Psoas muscle (tissue), 8 donors: ENCODE results near the gene SLC9B1. TPM values are rescaled to one million over a fixed set of nuclear protein-coding genes. Genes with fewer than 3 reads are reported as not detected.

ENCODE experiments used
- ATAC-seq, 4 donors: fragments of 200-7000 bp; cut with Tn5 transposase; one replicate each; pipeline ENCODE4 v1.9.1; 2020; ENCODE audit warnings: moderate library complexity in 3 of 4, mild to moderate bottlenecking in 2 of 4
- DNase-seq, 2 donors: peaks; one replicate each; pipeline ENCODE4 v3.0.0-alpha.2; 2020
- H3K27ac ChIP-seq: fragments of 200-600 bp; one replicate; pipeline ENCODE4 v1.8.0; 2022
- H3K27me3 ChIP-seq, 3 donors: fragments of 200-600 bp in 1 of 3; one replicate each; pipeline versions ENCODE4 v1.6.1 to v1.8.0; 2013 to 2022; ENCODE audit warnings: low read length in 2 of 3, mild to moderate bottlenecking in 2 of 3, moderate library complexity in 1 of 3; ENCODE audit not compliant: insufficient read depth in 3 of 3
- H3K36me3 ChIP-seq, 2 donors: fragments of 200-600 bp in 1 of 2; one replicate each; pipeline versions ENCODE4 v1.6.1 to v1.8.0; 2013 to 2022; ENCODE audit warnings: low read depth in 1 of 2, mild to moderate bottlenecking in 1 of 2, moderate library complexity in 1 of 2; ENCODE audit not compliant: insufficient read depth in 1 of 2
- H3K4me1 ChIP-seq: fragments of 200-600 bp; one replicate; pipeline ENCODE4 v1.8.0; 2022
- H3K4me3 ChIP-seq: fragments of 200-600 bp; one replicate; pipeline ENCODE4 v1.8.0; 2022; ENCODE audit warnings: mild to moderate bottlenecking
- H3K9me3 ChIP-seq: fragments of 200-600 bp; one replicate; pipeline ENCODE4 v1.8.0; 2022
- WGBS, 3 donors: extraction: QIAGEN DNeasy Blood & Tissue Kit; methylation state at CpG; one replicate each; pipeline versions ENCODE4 v1.1.6 to v1.1.7; 2013; 5-methylcytosine and 5-hydroxymethylcytosine counted together
- intact Hi-C, 2 donors: fragments of 100-400 bp; cut with DNase I; formaldehyde crosslinking; loops; one replicate each; pipeline versions ENCODE4 v1.11.0 to v1.14.2; 2022
- polyA plus RNA-seq, 3 donors: library from polyadenylated mRNA; stranded (reverse); fragments of 200-250 nt; gene quantifications; one replicate each; pipeline ENCODE4 v1.2.3, GENCODE V29; 2013
- total RNA-seq, 4 donors: library from RNA; stranded (reverse); fragmentation: NEBNext Ultra II Directional in 2 of 4; extraction: Animal tissue kit (Norgen Biotek cat#: 25700) in 2 of 4; gene quantifications; one replicate each; pipeline versions ENCODE4 v1.2.1 to v1.2.4, GENCODE V29; 2021 to 2023
- TF ChIP-seq, protein P1 (sequence below): fragments of 200-600 bp; IDR thresholded peaks from one replicate; pipeline ENCODE4 v1.8.0; 2022; ENCODE audit warnings: antibody characterized with exemption
- donor health status: healthy with polysubstance abuse.
- donor health status: DM: no; HTN: no; CAD: no; lungs with moderate emphysema.
- donor health status: Bipolar disorder and iron deficiency.
- donor health status: healthy.
- donor health status: DM: yes; HTN: yes; CAD: no.
- donor health status: DM: no; HTN: no; CAD: no.
- donor health status: DM: no; HTN: no; CAD: no.
- donor health status: DM: yes; HTN: yes; CAD: no.

SLC9B1 gene
- total and polyA plus RNA-seq, 7 donors, result 0.06 to 1.6 (median 0.91) TPM; not detected in 3

DNA sequence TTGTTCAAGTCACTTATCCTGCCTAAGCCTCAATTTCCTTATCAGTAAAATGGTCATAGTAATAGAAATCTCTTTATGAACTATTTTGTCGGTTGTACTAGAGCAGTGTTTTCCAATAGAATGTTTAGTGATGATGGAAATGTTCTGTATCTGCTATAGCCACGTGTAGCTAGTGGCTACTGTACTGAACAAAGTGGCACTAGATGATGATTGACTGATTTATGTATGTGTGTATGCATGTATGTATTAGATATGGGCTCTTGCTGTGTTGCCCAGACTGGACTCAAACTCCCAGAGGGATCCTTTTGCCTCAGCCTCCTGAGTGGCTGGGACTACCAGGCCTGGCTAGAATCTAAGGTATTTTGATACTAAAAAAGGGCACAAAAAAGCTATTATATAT, 24.7 kb upstream of the SLC9B1 start:
- no peak for DNase-seq
- TF ChIP-seq, protein P1, sequence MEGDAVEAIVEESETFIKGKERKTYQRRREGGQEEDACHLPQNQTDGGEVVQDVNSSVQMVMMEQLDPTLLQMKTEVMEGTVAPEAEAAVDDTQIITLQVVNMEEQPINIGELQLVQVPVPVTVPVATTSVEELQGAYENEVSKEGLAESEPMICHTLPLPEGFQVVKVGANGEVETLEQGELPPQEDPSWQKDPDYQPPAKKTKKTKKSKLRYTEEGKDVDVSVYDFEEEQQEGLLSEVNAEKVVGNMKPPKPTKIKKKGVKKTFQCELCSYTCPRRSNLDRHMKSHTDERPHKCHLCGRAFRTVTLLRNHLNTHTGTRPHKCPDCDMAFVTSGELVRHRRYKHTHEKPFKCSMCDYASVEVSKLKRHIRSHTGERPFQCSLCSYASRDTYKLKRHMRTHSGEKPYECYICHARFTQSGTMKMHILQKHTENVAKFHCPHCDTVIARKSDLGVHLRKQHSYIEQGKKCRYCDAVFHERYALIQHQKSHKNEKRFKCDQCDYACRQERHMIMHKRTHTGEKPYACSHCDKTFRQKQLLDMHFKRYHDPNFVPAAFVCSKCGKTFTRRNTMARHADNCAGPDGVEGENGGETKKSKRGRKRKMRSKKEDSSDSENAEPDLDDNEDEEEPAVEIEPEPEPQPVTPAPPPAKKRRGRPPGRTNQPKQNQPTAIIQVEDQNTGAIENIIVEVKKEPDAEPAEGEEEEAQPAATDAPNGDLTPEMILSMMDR, result no peak
- peaks cover 0 to 35% of the 10 kb centered on the region in 2 donors for H3K36me3 ChIP-seq
- no peak overlapping the region for H3K27ac ChIP-seq
- no peaks in the 10 kb centered on the region for H3K9me3 ChIP-seq
- H3K4me3 ChIP-seq, result no peak overlapping the region
- ATAC-seq, result no peak
- H3K27me3 ChIP-seq, result no peaks in the 10 kb centered on the region
- intact Hi-C loops, result loop anchor here in 1 of 2 donors (10.0 kb wide), 1 partner anchor 51 kb away; the partner anchor contains the start of gene BDH2
- 83 to 84% (median 84%) methylated on average over 2 of the region's 2 CpGs for WGBS, 3 donors
- H3K4me1 ChIP-seq, result no peaks in the 10 kb centered on the region

DNA sequence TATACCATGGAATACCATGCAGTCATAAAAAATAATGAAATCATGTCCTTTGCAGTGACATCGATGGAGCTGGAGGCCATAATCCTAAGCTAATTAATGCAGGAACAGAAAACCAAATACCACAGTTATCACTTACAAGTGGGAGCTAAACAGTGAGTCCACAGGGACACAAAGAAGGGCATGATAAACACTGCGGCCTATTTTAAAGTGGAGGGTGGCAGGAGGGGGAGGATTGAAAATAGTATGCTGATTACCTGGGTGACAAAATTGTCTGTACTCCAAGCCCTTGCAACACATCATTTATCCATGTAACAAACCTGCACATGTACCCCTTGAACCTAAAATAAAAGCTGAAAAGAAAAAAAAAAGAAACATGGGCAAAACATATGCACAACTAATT, 16.7 kb upstream of the SLC9B1 start:
- DNase-seq, result no peak
- Histone ChIP-seq H3K36me3 (peaks cover 0 to under 1% of the 10 kb centered on the region in 2 donors), H3K27me3 (no peaks in the 10 kb centered on the region), H3K4me1 (no peaks in the 10 kb centered on the region), H3K4me3 (no peak overlapping the region), H3K27ac (no peak overlapping the region), H3K9me3 (no peaks in the 10 kb centered on the region)
- ATAC-seq, result no peak
- TF ChIP-seq, protein P1, result no peak
- 95 to 98% (median 98%) methylated on average over 2 of the region's 2 CpGs for WGBS, 3 donors
- intact Hi-C loops, result no loop called here

DNA sequence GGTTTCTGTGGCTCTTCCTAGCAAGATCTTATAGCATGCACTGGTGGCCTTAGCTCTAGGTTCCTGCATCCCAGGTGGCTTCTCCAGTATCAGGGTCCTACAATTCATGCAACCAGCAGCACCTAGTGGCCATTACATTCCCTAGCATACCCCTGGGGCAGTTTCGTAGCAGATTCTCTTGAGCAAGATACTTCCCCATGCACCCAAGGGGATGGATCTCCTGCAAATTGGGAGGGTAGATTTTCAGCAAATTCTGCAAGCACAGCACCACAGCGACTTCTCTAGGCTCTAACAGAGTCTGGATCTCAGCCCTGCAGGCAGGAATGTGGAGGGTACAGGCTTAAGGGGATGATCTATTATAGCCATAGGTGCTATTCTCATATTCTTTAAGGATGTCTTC, 13.1 kb upstream of the SLC9B1 start:
- no peak for DNase-seq
- H3K27ac ChIP-seq, result no peak overlapping the region

DNA sequence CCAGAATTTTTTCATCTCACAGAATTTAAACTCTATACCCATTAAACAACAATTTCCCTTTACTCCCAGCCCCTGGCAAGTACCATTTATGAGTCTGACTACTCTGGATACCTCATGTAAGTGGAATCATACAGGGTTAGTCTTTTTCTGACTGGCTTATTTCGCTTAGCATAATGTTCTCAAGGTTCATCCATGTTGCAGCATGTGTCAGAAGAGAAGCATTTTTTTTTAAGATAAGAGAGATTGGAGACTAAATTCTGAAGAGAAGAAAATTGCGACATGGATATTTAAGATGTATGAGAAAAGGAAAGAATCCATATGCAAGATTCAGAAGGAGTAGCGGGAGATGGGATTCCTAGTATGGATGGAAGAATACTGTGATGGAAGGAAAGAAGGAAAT, 11.3 kb upstream of the SLC9B1 start:
- no peak for DNase-seq
- 92 to 97% (median 97%) methylated on average over 3 of the region's 3 CpGs for WGBS, 3 donors

More for the DNA sequence above, 13.1 kb upstream of the SLC9B1 start:
- Histone ChIP-seq H3K27me3 (no peaks in the 10 kb centered on the region), H3K4me3 (no peak overlapping the region), H3K4me1 (no peaks in the 10 kb centered on the region), H3K36me3 (peaks cover 0 to 7% of the 10 kb centered on the region in 2 donors), H3K9me3 (no peaks in the 10 kb centered on the region)
- ATAC-seq, result peak in 1 of 4 donors; percentile 69
- intact Hi-C loops, result no loop called here
- 63 to 79% (median 68%) methylated on average over 2 of the region's 2 CpGs for WGBS, 3 donors
- TF ChIP-seq, protein P1, result peak; percentile 20

More for the DNA sequence above, 11.3 kb upstream of the SLC9B1 start:
- Histone ChIP-seq H3K36me3 (peaks cover 0 to 7% of the 10 kb centered on the region in 2 donors), H3K27ac (no peak overlapping the region), H3K4me1 (no peaks in the 10 kb centered on the region), H3K9me3 (no peaks in the 10 kb centered on the region), H3K27me3 (no peaks in the 10 kb centered on the region), H3K4me3 (no peak overlapping the region)
- no peak for ATAC-seq
- intact Hi-C loops, result no loop called here
- TF ChIP-seq, protein P1, result no peak
